ENCODE data around the gene PURA.

DNA sequence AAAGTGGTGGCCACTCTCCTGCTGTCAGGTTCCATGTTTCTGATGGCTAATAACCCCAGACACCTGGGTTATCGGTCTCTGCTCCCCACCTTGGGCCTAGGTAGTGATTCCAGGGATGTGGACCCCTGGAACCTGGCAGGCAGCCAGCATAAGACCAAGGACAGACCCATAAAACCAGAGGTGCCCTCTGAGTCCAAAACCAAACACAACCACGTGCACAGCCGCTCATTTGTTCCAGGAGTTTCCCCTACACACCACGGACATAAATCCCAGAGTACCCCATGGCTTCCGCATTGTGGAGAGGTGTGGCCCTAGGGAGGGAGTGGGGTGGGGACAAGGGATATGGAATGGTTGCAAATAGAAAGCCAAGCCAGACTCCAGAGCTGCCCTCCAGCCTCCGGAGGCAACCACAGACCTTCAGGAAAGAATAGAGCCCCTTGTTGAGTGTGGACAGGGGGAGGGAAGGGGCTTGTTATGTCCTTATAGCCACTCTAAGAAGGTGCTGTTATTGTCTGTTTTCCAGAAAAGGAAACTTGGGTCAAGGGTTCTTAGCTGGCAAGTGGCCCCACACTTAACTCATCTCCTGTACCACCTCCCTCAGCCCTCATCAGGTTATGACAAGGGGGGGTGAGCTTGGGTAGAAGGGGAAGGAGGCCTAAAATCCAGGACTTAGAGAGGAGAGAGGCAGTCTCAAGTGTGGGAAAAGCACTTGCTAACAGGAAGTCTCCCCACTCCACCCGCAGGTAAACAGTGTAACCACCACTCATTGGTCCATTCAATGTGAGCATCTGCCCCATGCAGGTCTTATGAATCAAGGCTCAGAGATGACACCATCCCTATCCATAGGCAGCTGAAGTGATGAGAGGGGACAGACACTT lies 37.5 kb downstream of the PURA start:
- TF ChIP-seq POLR2A (IDR thresholded peaks at IDR 0.05): no peak
- TF ChIP-seq, protein P1, sequence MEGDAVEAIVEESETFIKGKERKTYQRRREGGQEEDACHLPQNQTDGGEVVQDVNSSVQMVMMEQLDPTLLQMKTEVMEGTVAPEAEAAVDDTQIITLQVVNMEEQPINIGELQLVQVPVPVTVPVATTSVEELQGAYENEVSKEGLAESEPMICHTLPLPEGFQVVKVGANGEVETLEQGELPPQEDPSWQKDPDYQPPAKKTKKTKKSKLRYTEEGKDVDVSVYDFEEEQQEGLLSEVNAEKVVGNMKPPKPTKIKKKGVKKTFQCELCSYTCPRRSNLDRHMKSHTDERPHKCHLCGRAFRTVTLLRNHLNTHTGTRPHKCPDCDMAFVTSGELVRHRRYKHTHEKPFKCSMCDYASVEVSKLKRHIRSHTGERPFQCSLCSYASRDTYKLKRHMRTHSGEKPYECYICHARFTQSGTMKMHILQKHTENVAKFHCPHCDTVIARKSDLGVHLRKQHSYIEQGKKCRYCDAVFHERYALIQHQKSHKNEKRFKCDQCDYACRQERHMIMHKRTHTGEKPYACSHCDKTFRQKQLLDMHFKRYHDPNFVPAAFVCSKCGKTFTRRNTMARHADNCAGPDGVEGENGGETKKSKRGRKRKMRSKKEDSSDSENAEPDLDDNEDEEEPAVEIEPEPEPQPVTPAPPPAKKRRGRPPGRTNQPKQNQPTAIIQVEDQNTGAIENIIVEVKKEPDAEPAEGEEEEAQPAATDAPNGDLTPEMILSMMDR (IDR thresholded peaks at IDR 0.05): no peak
